ENCODE data around the gene CACNA1E. TPM values are rescaled to one million over a fixed set of nuclear protein-coding genes. Genes with fewer than 3 reads are reported as not detected.

CACNA1E gene
- total RNA-seq, 4 donors from 2014 or later: 0.47 to 0.83 TPM; not detected in 2

- DNase-seq: no peak
- H3K27ac ChIP-seq: no peak overlapping the region
- no peak for TF ChIP-seq POLR2A (IDR thresholded peaks at IDR 0.05)
- no peak for TF ChIP-seq CTCF (IDR thresholded peaks at IDR 0.05)
These were observed 191.3 kb downstream of the CACNA1E start for GRCh38 chr1:181674617-181675016.

GRCh38 chr1:181675091-181675917, 192.0 kb downstream of the CACNA1E start:
- Histone ChIP-seq H3K27me3 (no peaks in the 10 kb centered on the region), H3K4me3 (no peak overlapping the region), H3K4me1 (no peaks in the 10 kb centered on the region), H3K27ac (no peak overlapping the region), H3K36me3 (no peaks in the 10 kb centered on the region), H3K9me3 (no peaks in the 10 kb centered on the region)
- TF ChIP-seq POLR2A (IDR thresholded peaks at IDR 0.05) (no peak), CTCF (IDR thresholded peaks at IDR 0.05) (no peak)
- DNase-seq: no peak

More at GRCh38 chr1:181674617-181675016, 191.3 kb downstream of the CACNA1E start:
- Histone ChIP-seq H3K4me3 (no peak overlapping the region), H3K27me3 (no peaks in the 10 kb centered on the region), H3K9me3 (no peaks in the 10 kb centered on the region), H3K36me3 (no peaks in the 10 kb centered on the region), H3K4me1 (no peaks in the 10 kb centered on the region)

- no peaks in the 10 kb centered on the region for H3K27me3 ChIP-seq
- TF ChIP-seq CTCF (IDR thresholded peaks at IDR 0.05): no peak
- TF ChIP-seq POLR2A (IDR thresholded peaks at IDR 0.05): no peak
- H3K36me3 ChIP-seq: no peaks in the 10 kb centered on the region
- no peak for DNase-seq
- H3K9me3 ChIP-seq: no peaks in the 10 kb centered on the region
- no peak overlapping the region for H3K4me3 ChIP-seq
- no peaks in the 10 kb centered on the region for H3K4me1 ChIP-seq
- no peak overlapping the region for H3K27ac ChIP-seq
These were observed 192.5 kb downstream of the CACNA1E start for GRCh38 chr1:181675918-181676190.

- H3K27me3 ChIP-seq: no peaks in the 10 kb centered on the region
- peak in 1 of 3 donors; percentile 54 for DNase-seq
- no peaks in the 10 kb centered on the region for H3K9me3 ChIP-seq
- H3K4me1 ChIP-seq: no peaks in the 10 kb centered on the region
- H3K27ac ChIP-seq: no peak overlapping the region
- no peaks in the 10 kb centered on the region for H3K36me3 ChIP-seq
- no peak overlapping the region for H3K4me3 ChIP-seq
- TF ChIP-seq POLR2A (IDR thresholded peaks at IDR 0.05) (no peak), CTCF (IDR thresholded peaks at IDR 0.05) (peak in 4 of 6 experiments; percentile 29 to 52 (median 47))
These were observed 193.0 kb downstream of the CACNA1E start for GRCh38 chr1:181676269-181676668.

GRCh38 chr1:181680332-181680731, 197.0 kb downstream of the CACNA1E start:
- no peaks in the 10 kb centered on the region for H3K27me3 ChIP-seq
- TF ChIP-seq CTCF (IDR thresholded peaks at IDR 0.05) (no peak), POLR2A (IDR thresholded peaks at IDR 0.05) (no peak)
- DNase-seq: no peak

More at GRCh38 chr1:181680332-181680731, 197.0 kb downstream of the CACNA1E start:
- Histone ChIP-seq H3K9me3 (no peaks in the 10 kb centered on the region), H3K27ac (no peak overlapping the region), H3K36me3 (no peaks in the 10 kb centered on the region), H3K4me3 (no peak overlapping the region), H3K4me1 (no peaks in the 10 kb centered on the region)

All from Peyer's patch (tissue), 4 donors.